Cardiac muscle cell (in vitro differentiated cells and primary cell): ENCODE results near the gene C16orf46. TPM values are rescaled to one million over a fixed set of nuclear protein-coding genes. Genes with fewer than 3 reads are reported as not detected.
A peak's percentile ranks its signal among the peaks of the same experiment; 100 is the strongest.

Experiments used
- DNase-seq, 2 donors: peaks; one replicate each; pipeline versions ENCODE4 v3.0.0 to v3.0.0-alpha.2; 2010 to 2017; ENCODE audit warnings: low read depth in 1 of 2, low spot score in 1 of 2
- H3K27ac ChIP-seq: fragments of 200-600 bp; sonication (generic); 2 replicates; pipeline ENCODE4 v1.5.1; 2016
- H3K27me3 ChIP-seq: fragments of 200-600 bp; sonication (generic); 2 replicates; pipeline ENCODE4 v1.6.0; 2016; ENCODE audit warnings: control low read depth
- H3K36me3 ChIP-seq: fragments of 200-600 bp; sonication (generic); 2 replicates; pipeline ENCODE4 v1.5.1; 2016; ENCODE audit warnings: control low read depth
- H3K4me1 ChIP-seq: fragments of 200-600 bp; sonication (generic); 2 replicates; pipeline ENCODE4 v1.8.1; 2017; ENCODE audit warnings: low read depth, mild to moderate bottlenecking, mixed run types
- H3K4me3 ChIP-seq: fragments of 200-600 bp; sonication (generic); 2 replicates; pipeline ENCODE4 v1.5.1; 2016; ENCODE audit warnings: mild to moderate bottlenecking
- H3K9me3 ChIP-seq: fragments of 200-600 bp; sonication (generic); 2 replicates; pipeline ENCODE4 v1.5.1; 2017; ENCODE audit warnings: low read depth, mild to moderate bottlenecking, control low read depth
- CTCF ChIP-seq: IDR thresholded peaks from 2 replicates; pipeline ENCODE4 v1.5.1; 2012; ENCODE audit warnings: low read depth, mild to moderate bottlenecking, low read length
- polyA plus RNA-seq: library from polyadenylated mRNA; unstranded; fragments of >200 nt; fragmentation: Nextera tagmentation; extraction: Ambion mirVana; gene quantifications from 2 replicates; pipeline ENCODE4 v1.2.1, GENCODE V29; 2016
- total RNA-seq: library from RNA; depleted of rRNA; stranded (reverse); fragments of >200 nt; gene quantifications from 2 replicates; pipeline ENCODE4 v1.2.3, GENCODE V29; 2016

Gene C16orf46
- total RNA-seq (0.60 and 1.9 TPM in 2 replicates), polyA plus RNA-seq (0.60 and 1.7 TPM in 2 replicates)

- Histone ChIP-seq H3K27me3 (no peaks in the 10 kb centered on the region), H3K36me3 (no peaks in the 10 kb centered on the region), H3K27ac (peak within 1 kb of the TSS; percentile 96), H3K4me3 (peak within 1 kb of the TSS; percentile 88), H3K9me3 (no peaks in the 10 kb centered on the region), H3K4me1 (no peaks in the 10 kb centered on the region)
- TF ChIP-seq CTCF, result no peak
- peak; percentile 97 to 98 for DNase-seq
Observed at GRCh38 chr16:81077076-81077940, at the start of gene C16orf46. C16orf46 (minus strand) TSS chr16:81077238; CDS start chr16:81063955, 13,283 bp downstream.

GRCh38 chr16:81123092-81123852 is 46.2 kb upstream of the C16orf46 start:
- Histone ChIP-seq H3K4me3 (no peak overlapping the region), H3K27me3 (peaks cover 22% of the 10 kb centered on the region), H3K36me3 (no peaks in the 10 kb centered on the region), H3K27ac (no peak overlapping the region), H3K9me3 (no peaks in the 10 kb centered on the region), H3K4me1 (no peaks in the 10 kb centered on the region)
- no peak for DNase-seq
- TF ChIP-seq CTCF, result no peak

- no peaks in the 10 kb centered on the region for H3K4me1 ChIP-seq
- H3K27ac ChIP-seq, result no peak overlapping the region
- TF ChIP-seq CTCF, result no peak
- H3K4me3 ChIP-seq, result no peak overlapping the region
- no peak for DNase-seq
- no peaks in the 10 kb centered on the region for H3K9me3 ChIP-seq
- peaks cover 29% of the 10 kb centered on the region for H3K27me3 ChIP-seq
- no peaks in the 10 kb centered on the region for H3K36me3 ChIP-seq
Observed at GRCh38 chr16:81121474-81121990, 44.5 kb upstream of the C16orf46 start.

GRCh38 chr16:81117436-81117835 is 40.4 kb upstream of the C16orf46 start:
- Histone ChIP-seq H3K27me3 (peaks cover 34% of the 10 kb centered on the region), H3K9me3 (no peaks in the 10 kb centered on the region), H3K4me1 (peaks cover 9% of the 10 kb centered on the region), H3K27ac (no peak overlapping the region), H3K36me3 (no peaks in the 10 kb centered on the region), H3K4me3 (no peak overlapping the region)
- TF ChIP-seq CTCF, result no peak
- DNase-seq, result no peak

- Histone ChIP-seq H3K27ac (no peak overlapping the region), H3K4me1 (peaks cover 9% of the 10 kb centered on the region), H3K36me3 (no peaks in the 10 kb centered on the region), H3K27me3 (peaks cover 36% of the 10 kb centered on the region), H3K4me3 (no peak overlapping the region), H3K9me3 (no peaks in the 10 kb centered on the region)
- no peak for DNase-seq
- TF ChIP-seq CTCF, result no peak
Observed at GRCh38 chr16:81116285-81116684, 39.2 kb upstream of the C16orf46 start.
